HG03354 (cell line): ENCODE results near the gene SYT3.
"Not testable (repeated sequence)": the region's sequence is repeated elsewhere in the genome, so short reads cannot be mapped to it uniquely, and the experiment has no call there.

ENCODE experiments used
- ATAC-seq: cut with Tn5 transposase; IDR thresholded peaks from one replicate; pipeline ENCODE4 v1.9.1; 2021; ENCODE audit warnings: mild to moderate bottlenecking; ENCODE audit not compliant: unreplicated experiment, poor library complexity, severe bottlenecking

The SYT3 gene

GRCh38 chr19:50644315-50644915 is 4.7 kb upstream of the SYT3 start:
- ATAC-seq = no peak

GRCh38 chr19:50640368-50640767 is 687 bp upstream of the SYT3 start:
- ATAC-seq = no peak

GRCh38 chr19:50638600-50638999 is 1.1 kb downstream of the SYT3 start:
- no peak for ATAC-seq

GRCh38 chr19:50636317-50637085 is 3.2 kb downstream of the SYT3 start:
- ATAC-seq = no peak

- no peak for ATAC-seq
These were observed 5.7 kb downstream of the SYT3 start for GRCh38 chr19:50633973-50634372.

GRCh38 chr19:50633359-50633758 is 6.3 kb downstream of the SYT3 start:
- ATAC-seq = no peak

GRCh38 chr19:50632151-50632835 is 7.4 kb downstream of the SYT3 start:
- ATAC-seq = no peak

GRCh38 chr19:50629801-50630200 is 9.9 kb downstream of the SYT3 start:
- no peak for ATAC-seq

GRCh38 chr19:50629194-50629593 is 10.5 kb downstream of the SYT3 start:
- no peak for ATAC-seq

- ATAC-seq = no peak
These were observed 11.1 kb downstream of the SYT3 start for GRCh38 chr19:50628551-50628950.

- ATAC-seq = no peak
These were observed 11.5 kb downstream of the SYT3 start for GRCh38 chr19:50628146-50628545.

- ATAC-seq = no peak
These were observed 12.9 kb downstream of the SYT3 start for GRCh38 chr19:50626795-50627194.

GRCh38 chr19:50626011-50626410 is 13.7 kb downstream of the SYT3 start:
- no peak for ATAC-seq

GRCh38 chr19:50624949-50625600 is 14.6 kb downstream of the SYT3 start:
- ATAC-seq = no peak

GRCh38 chr19:50620394-50620906 is 19.2 kb downstream of the SYT3 start:
- ATAC-seq = not testable (repeated sequence)

- ATAC-seq = not testable (repeated sequence)
These were observed 20.5 kb downstream of the SYT3 start for GRCh38 chr19:50619184-50619583.

GRCh38 chr19:50618379-50618778 is 21.3 kb downstream of the SYT3 start:
- not testable (repeated sequence) for ATAC-seq

- ATAC-seq = not testable (repeated sequence)
These were observed 26.9 kb downstream of the SYT3 start for GRCh38 chr19:50612504-50613404.
